ENCODE data around the gene PPP3CA.

- TF ChIP-seq CTCF (conservative IDR thresholded peaks at IDR 0.05; ENCODE audit: low read depth in 2 of 2): no peak
- no peak for TF ChIP-seq POLR2AphosphoS5 (IDR thresholded peaks at IDR 0.05; ENCODE audit: low read depth)
- no peak for TF ChIP-seq EZH2phosphoT487 (IDR thresholded peaks at IDR 0.05; ENCODE audit: unreplicated experiment)
- no peak for TF ChIP-seq REST (IDR thresholded peaks at IDR 0.05; ENCODE audit: unreplicated experiment)
- no peak for TF ChIP-seq JUNB (IDR thresholded peaks at IDR 0.05; ENCODE audit: unreplicated experiment)
- no peak for TF ChIP-seq EZH2 (IDR thresholded peaks at IDR 0.05; ENCODE audit: low read depth, unreplicated experiment)
- TF ChIP-seq NANOG (IDR thresholded peaks at IDR 0.05; ENCODE audit: borderline replicate concordance): no peak
- TF ChIP-seq STAT1 (IDR thresholded peaks at IDR 0.05; ENCODE audit: unreplicated experiment): no peak
- no peak for TF ChIP-seq ZNF331 (CRISPR knock-in tag; IDR thresholded peaks at IDR 0.05; ENCODE audit: low read depth)
- no peak for TF ChIP-seq CREB1 (CRISPR knock-in tag; IDR thresholded peaks at IDR 0.05; ENCODE audit: low read depth)
- TF ChIP-seq ETS1 (IDR thresholded peaks at IDR 0.05): no peak
These were observed 198.8 kb downstream of the PPP3CA start for GRCh38 chr4:101148551-101148950.
